ENCODE measurements around the gene SLC25A12.

GRCh38 chr2:171814174-171814573 lies 79.9 kb downstream of the SLC25A12 start:
- TF ChIP-seq CTCF (IDR thresholded peaks at IDR 0.05) (no peak), POLR2AphosphoS5 (IDR thresholded peaks at IDR 0.05) (no peak)

Data from suprapubic skin (tissue), 3 donors.